GM12875 (cell line): ENCODE data around the gene LHFPL6.

Source experiments
- H3K4me3 ChIP-seq: one replicate; pipeline ENCODE4 v1.5.1; 2011; ENCODE audit warnings: low read depth, low read length, control low read depth
- CTCF ChIP-seq: IDR thresholded peaks from 2 replicates; pipeline ENCODE4 v1.5.1; 2011; ENCODE audit warnings: low read depth, mild to moderate bottlenecking, control low read depth, inconsistent platforms, low read length, moderate library complexity, borderline replicate concordance; ENCODE audit not compliant: insufficient read depth

Gene LHFPL6

GRCh38 chr13:39462906-39463305 lies 140.1 kb downstream of the LHFPL6 start:
- no peak overlapping the region for H3K4me3 ChIP-seq
- TF ChIP-seq CTCF: no peak

- TF ChIP-seq CTCF: no peak
Observed at GRCh38 chr13:39462428-39462827, 140.6 kb downstream of the LHFPL6 start.

GRCh38 chr13:39461685-39462266 lies 141.2 kb downstream of the LHFPL6 start:
- H3K4me3 ChIP-seq: no peak overlapping the region
- no peak for TF ChIP-seq CTCF

More at GRCh38 chr13:39462428-39462827, 140.6 kb downstream of the LHFPL6 start:
- no peak overlapping the region for H3K4me3 ChIP-seq

- no peak for TF ChIP-seq CTCF
Observed at GRCh38 chr13:39457274-39457673, 145.7 kb downstream of the LHFPL6 start.

GRCh38 chr13:39455521-39456175 lies 147.3 kb downstream of the LHFPL6 start:
- no peak for TF ChIP-seq CTCF
- H3K4me3 ChIP-seq: no peak overlapping the region

More at GRCh38 chr13:39457274-39457673, 145.7 kb downstream of the LHFPL6 start:
- no peak overlapping the region for H3K4me3 ChIP-seq

GRCh38 chr13:39452834-39453233 lies 150.2 kb downstream of the LHFPL6 start:
- TF ChIP-seq CTCF: no peak

GRCh38 chr13:39452417-39452816 lies 150.6 kb downstream of the LHFPL6 start:
- no peak overlapping the region for H3K4me3 ChIP-seq
- no peak for TF ChIP-seq CTCF

More at GRCh38 chr13:39452834-39453233, 150.2 kb downstream of the LHFPL6 start:
- H3K4me3 ChIP-seq: no peak overlapping the region
